Liver (tissue), 3 donors: ENCODE results near the gene STXBP6.

Experiments
- ATF3 ChIP-seq: IDR thresholded peaks from 2 replicates; pipeline ENCODE4 v1.6.1; 2016; ENCODE audit warnings: antibody characterized with exemption
- CTCF ChIP-seq: fragments of 150-350 bp; IDR thresholded peaks from 2 replicates; pipeline ENCODE4 v1.5.1; 2017; ENCODE audit warnings: improper control_type of control experiment, low read depth, low read length; ENCODE audit not compliant: missing input control
- HNF4A ChIP-seq, 2 donors: conservative IDR thresholded peaks; 2 replicates each; pipeline ENCODE4 v1.6.1; 2016; ENCODE audit warnings: antibody characterized with exemption in 2 of 2, mild to moderate bottlenecking in 2 of 2
- JUND ChIP-seq, 2 donors: IDR thresholded peaks; 2 replicates each; pipeline ENCODE4 v1.6.1; 2016; ENCODE audit warnings: antibody characterized with exemption in 2 of 2
- REST ChIP-seq: IDR thresholded peaks from 2 replicates; pipeline ENCODE4 v1.6.1; 2016; ENCODE audit warnings: antibody characterized with exemption, mild to moderate bottlenecking
- SP1 ChIP-seq: IDR thresholded peaks from 2 replicates; pipeline ENCODE4 v1.6.1; 2018; ENCODE audit warnings: antibody characterized with exemption, mild to moderate bottlenecking
- ZBTB33 ChIP-seq: IDR thresholded peaks from 2 replicates; pipeline ENCODE4 v1.6.1; 2016; ENCODE audit warnings: antibody characterized with exemption
- donor health status: healthy.
- donor health status: healthy.

- TF ChIP-seq CTCF (no peak), ATF3 (no peak), HNF4A (conservative IDR thresholded peaks at IDR 0.05) (no peak), JUND (IDR thresholded peaks at IDR 0.05) (no peak), SP1 (no peak), ZBTB33 (no peak), REST (no peak)
These were observed 78.7 kb downstream of the STXBP6 start for GRCh38 chr14:24971255-24971654.
